DOHH2 (cell line): ENCODE data around the gene GPATCH2.

Source experiments
- CTCF ChIP-seq: fragments of 200-600 bp; sonication (generic); IDR thresholded peaks from one replicate; pipeline ENCODE4 v1.5.1; 2014; ENCODE audit warnings: antibody characterized with exemption, mild to moderate bottlenecking, low read depth, low read length; ENCODE audit not compliant: poor library complexity, severe bottlenecking
- EZH2phosphoT487 ChIP-seq: fragments of 200-600 bp; sonication (generic); IDR thresholded peaks from 2 replicates; pipeline ENCODE4 v1.6.1; 2017; ENCODE audit warnings: borderline replicate concordance, mild to moderate bottlenecking, antibody characterized with exemption, low read length, moderate library complexity, mixed read lengths

DNA sequence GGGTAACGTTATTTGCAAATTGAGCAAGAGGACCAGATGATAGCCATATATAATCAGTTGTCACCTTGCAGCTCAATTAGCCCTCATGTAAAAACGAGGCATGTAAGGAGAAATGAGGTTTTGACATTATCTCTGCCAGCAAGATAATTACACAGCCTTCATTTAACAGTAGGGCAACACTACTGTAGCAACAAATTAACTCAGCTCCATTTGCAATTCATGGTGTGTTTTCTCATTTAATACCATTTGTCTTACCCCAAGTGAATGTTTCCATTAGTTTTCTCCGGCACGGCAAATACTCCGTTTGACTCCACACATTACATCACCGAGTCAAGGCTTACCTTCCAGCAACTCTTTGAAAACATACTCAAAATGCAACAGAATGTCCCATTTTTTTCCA lies 66.7 kb downstream of the GPATCH2 start:
- no peak for TF ChIP-seq CTCF
- TF ChIP-seq EZH2phosphoT487: no peak
